Measurements from ENCODE around the gene SERF1A. TPM values are rescaled to one million over a fixed set of nuclear protein-coding genes. Genes with fewer than 3 reads are reported as not detected.
"Not testable (repeated sequence)": the region's sequence is repeated elsewhere in the genome, so short reads cannot be mapped to it uniquely, and the experiment has no call there.

The SERF1A gene
- total and polyA plus RNA-seq, 2 donors from 2014 or later = 2.1 to 8.6 TPM

DNA sequence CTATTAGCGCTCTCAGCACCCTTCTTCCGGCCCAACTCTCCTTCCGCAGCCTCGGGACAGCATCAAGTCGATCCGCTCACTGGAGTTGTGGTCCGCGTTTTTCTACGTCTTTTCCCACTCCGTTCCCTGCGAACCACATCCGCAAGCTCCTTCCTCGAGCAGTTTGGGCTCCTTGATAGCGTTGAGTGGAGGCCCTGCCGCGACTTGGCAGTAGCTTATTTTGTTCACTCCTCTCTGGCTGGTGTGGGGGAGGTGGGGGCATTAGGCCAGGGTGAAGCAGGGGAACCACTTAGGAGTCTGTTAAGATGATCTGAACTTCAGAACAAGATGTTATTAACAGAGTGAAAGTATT, 24.7 kb downstream of the SERF1A start:
- intact Hi-C loops (cut with DNase I); DNase-seq; H3K27me3 ChIP-seq (ENCODE audit: control insufficient read depth, insufficient read depth, low read length); H3K9me3 ChIP-seq (ENCODE audit: control insufficient read depth in 2 of 3, insufficient read depth in 1 of 3, low read length in 3 of 3); H3K4me3 ChIP-seq (ENCODE audit: low read length in 3 of 3); H3K27ac ChIP-seq (ENCODE audit: low read depth in 2 of 2, low read length in 2 of 2); FAIRE-seq; H3K9ac ChIP-seq (ENCODE audit: low read length in 3 of 3); H3K4me1 ChIP-seq (ENCODE audit: control insufficient read depth in 2 of 3, insufficient read depth in 2 of 3, low read depth in 1 of 3, low read length in 3 of 3); H3K36me3 ChIP-seq (ENCODE audit: control insufficient read depth in 2 of 3, insufficient read depth in 3 of 3, low read length in 3 of 3): not testable (repeated sequence)

DNA sequence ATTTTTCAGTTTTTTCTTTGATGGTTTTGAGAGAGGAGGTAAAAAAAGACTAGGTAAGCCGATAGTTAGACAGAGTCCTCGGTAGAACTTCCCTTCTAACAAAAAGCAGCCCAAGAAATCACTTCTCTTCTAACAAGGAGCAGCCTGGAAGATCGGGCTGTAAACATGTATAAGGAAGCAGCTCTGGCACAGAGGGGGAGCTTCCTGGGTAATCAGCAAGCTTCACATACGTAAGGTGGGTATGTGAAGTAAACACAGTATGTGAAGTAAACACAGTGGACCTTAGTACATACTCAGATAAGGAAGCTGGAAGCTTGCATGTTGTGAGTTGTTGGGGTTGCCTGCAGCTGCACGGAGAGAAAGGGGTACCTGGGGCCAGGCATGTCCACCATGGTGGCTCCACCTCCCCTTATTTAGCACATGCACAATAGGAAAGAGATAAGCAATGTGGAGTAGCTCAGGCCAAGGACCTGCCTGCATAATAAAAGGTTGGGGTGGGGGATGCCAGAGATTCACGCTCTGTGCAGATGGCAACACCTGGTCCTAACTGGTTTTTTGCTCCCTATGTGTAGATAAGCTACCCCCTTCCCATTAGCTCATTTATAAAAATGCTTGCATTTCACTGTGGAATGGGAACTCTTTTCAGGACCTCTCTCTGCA, 31.4 kb downstream of the SERF1A start:
- FAIRE-seq; intact Hi-C loops (cut with DNase I); H3K36me3 ChIP-seq (ENCODE audit: control insufficient read depth in 2 of 3, insufficient read depth in 3 of 3, low read length in 3 of 3); H3K9me3 ChIP-seq (ENCODE audit: control insufficient read depth in 2 of 3, insufficient read depth in 1 of 3, low read length in 3 of 3); H3K9ac ChIP-seq (ENCODE audit: low read length in 3 of 3); H3K27ac ChIP-seq (ENCODE audit: low read depth in 2 of 2, low read length in 2 of 2); H3K4me3 ChIP-seq (ENCODE audit: low read length in 3 of 3); H3K4me1 ChIP-seq (ENCODE audit: control insufficient read depth in 2 of 3, insufficient read depth in 2 of 3, low read depth in 1 of 3, low read length in 3 of 3); DNase-seq; H3K27me3 ChIP-seq (ENCODE audit: control insufficient read depth, insufficient read depth, low read length): not testable (repeated sequence)

DNA sequence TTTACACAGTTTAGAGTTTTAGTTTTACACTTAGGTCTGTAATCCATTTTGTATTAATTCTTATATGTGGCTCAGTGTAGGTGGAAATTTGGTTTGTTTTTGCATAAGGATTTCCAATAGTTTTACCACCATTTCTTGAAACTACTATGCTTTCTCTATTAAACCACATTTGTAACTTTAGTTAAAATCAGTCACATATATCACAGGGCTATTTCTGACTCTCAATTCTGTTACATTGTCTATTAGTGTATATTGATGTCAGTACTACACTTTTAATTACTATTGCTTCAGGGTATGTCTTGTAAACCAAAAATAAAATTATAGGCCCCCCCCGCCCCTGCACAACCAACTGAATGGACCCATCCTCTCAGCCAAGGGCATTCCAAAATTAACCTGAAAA, 32.1 kb downstream of the SERF1A start:
- H3K9me3 ChIP-seq (ENCODE audit: control insufficient read depth in 2 of 3, insufficient read depth in 1 of 3, low read length in 3 of 3); H3K4me1 ChIP-seq (ENCODE audit: control insufficient read depth in 2 of 3, insufficient read depth in 2 of 3, low read depth in 1 of 3, low read length in 3 of 3); H3K4me3 ChIP-seq (ENCODE audit: low read length in 3 of 3); H3K27me3 ChIP-seq (ENCODE audit: control insufficient read depth, insufficient read depth, low read length); H3K27ac ChIP-seq (ENCODE audit: low read depth in 2 of 2, low read length in 2 of 2); intact Hi-C loops (cut with DNase I); H3K36me3 ChIP-seq (ENCODE audit: control insufficient read depth in 2 of 3, insufficient read depth in 3 of 3, low read length in 3 of 3); FAIRE-seq; DNase-seq; H3K9ac ChIP-seq (ENCODE audit: low read length in 3 of 3): not testable (repeated sequence)

GRCh38 chr5:70953068-70953467, 52.6 kb downstream of the SERF1A start:
- H3K9ac ChIP-seq (ENCODE audit: low read length in 3 of 3); intact Hi-C loops (cut with DNase I); H3K27ac ChIP-seq (ENCODE audit: low read depth in 2 of 2, low read length in 2 of 2); H3K27me3 ChIP-seq (ENCODE audit: control insufficient read depth, insufficient read depth, low read length); H3K4me3 ChIP-seq (ENCODE audit: low read length in 3 of 3); DNase-seq; FAIRE-seq; H3K9me3 ChIP-seq (ENCODE audit: control insufficient read depth in 2 of 3, insufficient read depth in 1 of 3, low read length in 3 of 3); H3K4me1 ChIP-seq (ENCODE audit: control insufficient read depth in 2 of 3, insufficient read depth in 2 of 3, low read depth in 1 of 3, low read length in 3 of 3); H3K36me3 ChIP-seq (ENCODE audit: control insufficient read depth in 2 of 3, insufficient read depth in 3 of 3, low read length in 3 of 3): not testable (repeated sequence)

Other genes with a start within 250 kb of the SERF1A start
- 26.6 TPM for gene SMN1, start 24.4 kb downstream of the SERF1A start, total RNA-seq
- gene SMN1, start 24.4 kb downstream of the SERF1A start, polyA plus RNA-seq (ENCODE audit: insufficient read depth, low read depth, low replicate concordance) = 22.7 TPM
- gene NAIP, start 124.7 kb downstream of the SERF1A start, total RNA-seq = 43.1 TPM
- gene NAIP, start 124.7 kb downstream of the SERF1A start, polyA plus RNA-seq (ENCODE audit: insufficient read depth, low read depth, low replicate concordance) = 5.7 TPM
- gene GTF2H2, start 167.0 kb downstream of the SERF1A start, total RNA-seq = 34.3 TPM
- gene GTF2H2, start 167.0 kb downstream of the SERF1A start, polyA plus RNA-seq (ENCODE audit: insufficient read depth, low read depth, low replicate concordance) = 4.9 TPM